Activated CD8-positive, alpha-beta T cell treated with anti-CD3 and anti-CD28 coated beads for 36 hours (primary cell): ENCODE data around the gene THY1. TPM values are rescaled to one million over a fixed set of nuclear protein-coding genes. Genes with fewer than 3 reads are reported as not detected.

ENCODE experiments used
- ATAC-seq: fragments of 200-7000 bp; cut with Tn5 transposase; one replicate; pipeline ENCODE4 v1.10.0; 2021; ENCODE audit warnings: mild to moderate bottlenecking, moderate library complexity
- CTCF ChIA-PET: fragments of 350-600 bp; sonication (Branson Sonifier 250); formaldehyde crosslinking; loops from one replicate; lab custom pipeline; 2021; ENCODE audit warnings: antibody characterized with exemption; lab: Charles Lee
- POLR2A ChIA-PET: fragments of 350-600 bp; sonication (Branson Sonifier 250); formaldehyde crosslinking; loops from one replicate; lab custom pipeline; 2021; ENCODE audit warnings: antibody characterized with exemption; lab: Charles Lee
- DNase-seq: peaks from one replicate; pipeline ENCODE4 v3.0.0-alpha.2; 2020
- H3K27ac Mint-ChIP-seq: one replicate; pipeline ENCODE4 v1.8.0; 2021; ENCODE audit warnings: mild to moderate bottlenecking, mixed read lengths
- H3K27me3 Mint-ChIP-seq: one replicate; pipeline ENCODE4 v1.8.0; 2021; ENCODE audit warnings: mixed read lengths
- H3K36me3 Mint-ChIP-seq: one replicate; pipeline ENCODE4 v1.8.0; 2021; ENCODE audit warnings: low read depth, mixed read lengths
- H3K4me1 Mint-ChIP-seq: one replicate; pipeline ENCODE4 v1.8.0; 2021; ENCODE audit warnings: low read depth, mixed read lengths
- H3K4me3 Mint-ChIP-seq: one replicate; pipeline ENCODE4 v1.8.0; 2021; ENCODE audit warnings: mild to moderate bottlenecking, moderate library complexity, mixed read lengths
- H3K9me3 Mint-ChIP-seq: one replicate; pipeline ENCODE4 v1.8.0; 2021; ENCODE audit warnings: mixed read lengths
- CTCF ChIP-seq: fragments of 200-600 bp; IDR thresholded peaks from one replicate; pipeline ENCODE4 v1.8.0; 2022; ENCODE audit warnings: antibody characterized with exemption, mild to moderate bottlenecking
- intact Hi-C: fragments of 100-400 bp; cut with micrococcal nuclease; formaldehyde crosslinking; loops from one replicate; pipeline ENCODE4 v1.10.0; 2022
- total RNA-seq, 2 experiments: library from RNA; stranded (reverse); gene quantifications; one replicate each; pipeline ENCODE4 v1.2.3, GENCODE V29; 2021

THY1 gene
- total RNA-seq, 2 experiments from 2014 or later, result 0.18 to 0.40 TPM

DNA sequence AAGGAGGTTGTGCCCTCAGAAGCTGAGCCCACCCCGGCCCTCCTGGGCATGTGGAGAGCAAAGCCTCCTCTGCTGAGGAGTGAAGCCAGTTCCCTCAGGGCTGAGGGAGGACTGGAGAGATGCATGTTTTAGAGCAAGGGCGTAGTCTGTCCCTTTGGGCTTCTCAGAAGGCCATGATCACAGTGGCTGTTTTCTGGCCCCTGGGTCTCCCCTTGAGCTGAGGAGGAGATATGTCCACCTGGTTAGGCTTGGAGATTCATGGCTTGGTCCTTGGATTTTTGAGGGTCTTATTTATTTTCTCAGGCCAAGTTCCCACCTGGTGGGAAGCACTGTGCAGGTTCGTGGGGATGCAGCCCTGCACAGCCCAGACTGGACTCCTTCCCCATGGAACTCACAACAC, 46.5 kb upstream of the THY1 start:
- Mint-ChIP-seq H3K27ac (no peak overlapping the region), H3K4me3 (no peak overlapping the region), H3K27me3 (peaks cover 34% of the 10 kb centered on the region), H3K4me1 (no peaks in the 10 kb centered on the region), H3K9me3 (peaks cover 28% of the 10 kb centered on the region), H3K36me3 (no peaks in the 10 kb centered on the region)
- no peak for TF ChIP-seq CTCF
- POLR2A ChIA-PET, result interaction anchor here (0.6 kb wide), 1 partner anchor 62 kb away, joined by 3 read pairs; no protein-coding TSS in a partner anchor
- no peak for DNase-seq
- intact Hi-C loops, result no loop called here
- CTCF ChIA-PET, result no interaction called here
- no peak for ATAC-seq

GRCh38 chr11:119468511-119468910, 45.5 kb upstream of the THY1 start:
- DNase-seq, result no peak
- Mint-ChIP-seq H3K36me3 (no peaks in the 10 kb centered on the region), H3K27me3 (peaks cover 31% of the 10 kb centered on the region), H3K4me3 (no peak overlapping the region), H3K27ac (no peak overlapping the region), H3K9me3 (peaks cover 30% of the 10 kb centered on the region), H3K4me1 (no peaks in the 10 kb centered on the region)
- ChIA-PET POLR2A (no interaction called here), CTCF (no interaction called here)
- no peak for ATAC-seq
- TF ChIP-seq CTCF, result no peak
- intact Hi-C loops, result no loop called here

GRCh38 chr11:119461229-119461963, 38.4 kb upstream of the THY1 start:
- DNase-seq (no peak), ATAC-seq (no peak)
- ChIA-PET CTCF (interaction anchor here (0.8 to 3.8 kb wide), 4 partner anchors 13 to 105 kb away, joined by 3 to 16 read pairs (median 4); no protein-coding TSS in a partner anchor), POLR2A (no interaction called here)
- intact Hi-C loops, result no loop called here
- no peak for TF ChIP-seq CTCF
- Mint-ChIP-seq H3K4me3 (no peak overlapping the region), H3K27me3 (peaks cover 20% of the 10 kb centered on the region), H3K4me1 (no peaks in the 10 kb centered on the region), H3K27ac (no peak overlapping the region), H3K9me3 (peaks cover 14% of the 10 kb centered on the region), H3K36me3 (no peaks in the 10 kb centered on the region)

- Mint-ChIP-seq H3K9me3 (peaks cover 10% of the 10 kb centered on the region), H3K4me1 (no peaks in the 10 kb centered on the region), H3K36me3 (no peaks in the 10 kb centered on the region), H3K4me3 (no peak overlapping the region), H3K27me3 (peaks cover 20% of the 10 kb centered on the region), H3K27ac (no peak overlapping the region)
- no peak for TF ChIP-seq CTCF
- ATAC-seq, result no peak
- CTCF ChIA-PET, result interaction anchor here (1.0 to 3.8 kb wide), 2 partner anchors 14 to 104 kb away, joined by 3 to 16 read pairs; no protein-coding TSS in a partner anchor
- intact Hi-C loops, result no loop called here
- DNase-seq, result no peak
- POLR2A ChIA-PET, result no interaction called here
Measured at GRCh38 chr11:119460582-119460981, 37.6 kb upstream of the THY1 start.

DNA sequence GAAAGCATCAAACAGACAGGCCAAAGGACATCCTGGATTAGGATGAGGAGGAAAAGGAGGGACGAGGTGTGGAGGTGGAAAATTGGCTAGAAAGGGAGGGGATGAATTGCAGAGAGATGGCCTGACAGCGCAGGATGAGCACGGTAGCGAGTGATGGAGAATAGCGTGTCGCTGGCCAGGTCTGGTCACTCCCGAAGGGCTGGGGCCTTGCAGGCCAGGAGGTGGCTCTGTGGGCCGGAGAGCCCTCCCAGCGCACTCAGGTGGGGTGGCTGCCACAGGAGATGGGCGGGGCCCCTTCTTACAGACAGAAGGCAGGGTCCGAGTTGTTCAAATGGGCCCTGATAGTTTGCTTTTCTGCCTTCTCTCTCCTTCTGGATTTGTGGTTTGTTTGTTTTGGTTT, 37.1 kb upstream of the THY1 start:
- ChIA-PET CTCF (interaction anchor here (1.0 to 3.8 kb wide), 3 partner anchors 15 to 104 kb away, joined by 3 to 16 read pairs (median 3); no protein-coding TSS in a partner anchor), POLR2A (no interaction called here)
- H3K27me3 Mint-ChIP-seq, result peaks cover 20% of the 10 kb centered on the region
- no peak overlapping the region for H3K27ac Mint-ChIP-seq
- ATAC-seq (no peak), DNase-seq (no peak)
- intact Hi-C loops, result no loop called here
- no peaks in the 10 kb centered on the region for H3K36me3 Mint-ChIP-seq
- no peak overlapping the region for H3K4me3 Mint-ChIP-seq
- TF ChIP-seq CTCF, result no peak
- H3K9me3 Mint-ChIP-seq, result peaks cover 6% of the 10 kb centered on the region
- H3K4me1 Mint-ChIP-seq, result no peaks in the 10 kb centered on the region
